Suprapubic skin (tissue), 4 donors: ENCODE results near the gene TMCC2. TPM values are rescaled to one million over a fixed set of nuclear protein-coding genes. Genes with fewer than 3 reads are reported as not detected.

Experiments used
- DNase-seq, 2 donors: peaks; one replicate each; pipeline ENCODE4 v3.0.0-alpha.2; 2019; ENCODE audit warnings: low spot score in 2 of 2
- H3K27ac ChIP-seq: fragments of 200-600 bp; sonication (generic); one replicate; pipeline ENCODE4 v1.5.1; 2019
- H3K27me3 ChIP-seq: fragments of 200-600 bp; sonication (generic); one replicate; pipeline ENCODE4 v1.5.1; 2019
- H3K36me3 ChIP-seq: fragments of 200-600 bp; sonication (generic); one replicate; pipeline ENCODE4 v1.5.1; 2019
- H3K4me1 ChIP-seq: fragments of 200-600 bp; sonication (generic); one replicate; pipeline ENCODE4 v1.5.1; 2019
- H3K4me3 ChIP-seq: fragments of 200-600 bp; sonication (generic); one replicate; pipeline ENCODE4 v1.5.1; 2019; ENCODE audit warnings: mild to moderate bottlenecking
- H3K9me3 ChIP-seq: fragments of 200-600 bp; sonication (generic); one replicate; pipeline ENCODE4 v1.5.1; 2019
- CTCF ChIP-seq, 2 donors: fragments of 200-600 bp in 1 of 2; fragments of 450-650 bp in 1 of 2; sonication (generic) in 1 of 2; IDR thresholded peaks; one replicate each; pipeline ENCODE4 v1.5.1; 2016 to 2019; ENCODE audit warnings: antibody characterized with exemption in 2 of 2, mild to moderate bottlenecking in 1 of 2, moderate library complexity in 1 of 2
- EP300 ChIP-seq: sonication (generic); formaldehyde crosslinking; IDR thresholded peaks from one replicate; pipeline ENCODE4 v1.6.1; 2017; ENCODE audit warnings: antibody characterized with exemption
- POLR2A ChIP-seq, 2 donors: fragments of 450-650 bp; IDR thresholded peaks; one replicate each; pipeline ENCODE4 v1.6.1; 2017; ENCODE audit warnings: antibody characterized with exemption in 2 of 2, mild to moderate bottlenecking in 2 of 2, moderate library complexity in 2 of 2
- POLR2AphosphoS5 ChIP-seq, 3 donors: sonication (generic); formaldehyde crosslinking; IDR thresholded peaks; one replicate each; pipeline ENCODE4 v1.6.1; 2017; ENCODE audit warnings: antibody characterized with exemption in 3 of 3
- WGBS: methylation state at CpG from one replicate; pipeline ENCODE4 v1.1.5; 2018; 5-methylcytosine and 5-hydroxymethylcytosine counted together
- total RNA-seq, 4 donors: library from RNA; depleted of rRNA; stranded (reverse); fragments of >200 nt; gene quantifications; one replicate each; pipeline ENCODE4 v1.1.0, GENCODE V29; 2016

The TMCC2 gene
- total RNA-seq, 4 donors from 2014 or later: 3.1 to 4.3 (median 4.1) TPM

- Histone ChIP-seq H3K4me1 (peaks cover 55% of the 10 kb centered on the region), H3K36me3 (peaks cover 16% of the 10 kb centered on the region), H3K27me3 (no peaks in the 10 kb centered on the region), H3K27ac (no peak overlapping the region), H3K9me3 (no peaks in the 10 kb centered on the region), H3K4me3 (no peak overlapping the region)
- WGBS: 94% methylated on average over 8 of the region's 10 CpGs
- DNase-seq: no peak
- no peak for TF ChIP-seq EP300
- no peak for TF ChIP-seq POLR2AphosphoS5 (IDR thresholded peaks at IDR 0.05)
- TF ChIP-seq CTCF (IDR thresholded peaks at IDR 0.05): no peak
- TF ChIP-seq POLR2A (IDR thresholded peaks at IDR 0.05): no peak
Measured at GRCh38 chr1:205187420-205187819, 40.3 kb upstream of the TMCC2 start.

GRCh38 chr1:205188098-205188497 lies 39.6 kb upstream of the TMCC2 start:
- DNase-seq: no peak
- Histone ChIP-seq H3K9me3 (no peaks in the 10 kb centered on the region), H3K27ac (no peak overlapping the region), H3K4me1 (peaks cover 59% of the 10 kb centered on the region), H3K36me3 (peaks cover 16% of the 10 kb centered on the region), H3K27me3 (no peaks in the 10 kb centered on the region), H3K4me3 (no peak overlapping the region)
- WGBS: 68% methylated on average over 2 of the region's 2 CpGs
- no peak for TF ChIP-seq POLR2A (IDR thresholded peaks at IDR 0.05)

- TF ChIP-seq CTCF (IDR thresholded peaks at IDR 0.05) (no peak), POLR2AphosphoS5 (IDR thresholded peaks at IDR 0.05) (no peak), POLR2A (IDR thresholded peaks at IDR 0.05) (no peak), EP300 (no peak)
- Histone ChIP-seq H3K36me3 (peaks cover 16% of the 10 kb centered on the region), H3K27ac (no peak overlapping the region), H3K9me3 (no peaks in the 10 kb centered on the region), H3K4me1 (peaks cover 54% of the 10 kb centered on the region), H3K4me3 (no peak overlapping the region), H3K27me3 (no peaks in the 10 kb centered on the region)
- DNase-seq: no peak
- 62% methylated on average over 2 of the region's 2 CpGs for WGBS
Measured at GRCh38 chr1:205188596-205188995, 39.1 kb upstream of the TMCC2 start.

- Histone ChIP-seq H3K27me3 (no peaks in the 10 kb centered on the region), H3K27ac (no peak overlapping the region), H3K36me3 (peaks cover 16% of the 10 kb centered on the region), H3K4me1 (peaks cover 48% of the 10 kb centered on the region), H3K4me3 (no peak overlapping the region), H3K9me3 (no peaks in the 10 kb centered on the region)
- TF ChIP-seq EP300 (no peak), POLR2A (IDR thresholded peaks at IDR 0.05) (no peak), CTCF (IDR thresholded peaks at IDR 0.05) (no peak), POLR2AphosphoS5 (IDR thresholded peaks at IDR 0.05) (no peak)
- WGBS: 63% methylated on average over 2 of the region's 2 CpGs
- DNase-seq: no peak
Measured at GRCh38 chr1:205189131-205189530, 38.6 kb upstream of the TMCC2 start.

GRCh38 chr1:205190845-205191577 lies 36.7 kb upstream of the TMCC2 start:
- H3K36me3 ChIP-seq: peaks cover 8% of the 10 kb centered on the region
- no peak for DNase-seq
- H3K27me3 ChIP-seq: no peaks in the 10 kb centered on the region
- peak overlapping the region; percentile 60 for H3K27ac ChIP-seq
- H3K4me3 ChIP-seq: no peak overlapping the region
- no peaks in the 10 kb centered on the region for H3K9me3 ChIP-seq
- TF ChIP-seq POLR2A (IDR thresholded peaks at IDR 0.05): no peak
- no peak for TF ChIP-seq CTCF (IDR thresholded peaks at IDR 0.05)
- TF ChIP-seq EP300: no peak
- TF ChIP-seq POLR2AphosphoS5 (IDR thresholded peaks at IDR 0.05): no peak
- peaks cover 46% of the 10 kb centered on the region for H3K4me1 ChIP-seq
- 43% methylated on average over 9 of the region's 9 CpGs for WGBS
